Left ventricle myocardium inferior (tissue), 1 donor: ENCODE data around the gene SCAF8. TPM values are rescaled to one million over a fixed set of nuclear protein-coding genes. Genes with fewer than 3 reads are reported as not detected.
"Not testable (repeated sequence)": the region's sequence is repeated elsewhere in the genome, so short reads cannot be mapped to it uniquely, and the experiment has no call there.

Source experiments
- DNase-seq: peaks from one replicate; pipeline ENCODE4 v3.0.0-alpha.2; 2020
- H3K27ac ChIP-seq: fragments of 200-600 bp; replicated peaks from 2 replicates; pipeline ENCODE4 v1.8.0; 2021
- H3K27me3 ChIP-seq: fragments of 200-600 bp; 2 replicates; pipeline ENCODE4 v1.8.0; 2021; ENCODE audit warnings: low read depth
- H3K36me3 ChIP-seq: fragments of 200-600 bp; 2 replicates; pipeline ENCODE4 v1.8.0; 2021
- H3K4me1 ChIP-seq: fragments of 200-600 bp; 2 replicates; pipeline ENCODE4 v1.8.0; 2021
- H3K4me3 ChIP-seq: fragments of 200-600 bp; 2 replicates; pipeline ENCODE4 v1.8.0; 2021; ENCODE audit warnings: mild to moderate bottlenecking, moderate library complexity
- H3K9me3 ChIP-seq: fragments of 200-600 bp; replicated peaks from 2 replicates; pipeline ENCODE4 v1.8.0; 2021
- intact Hi-C: fragments of 100-400 bp; cut with micrococcal nuclease; formaldehyde crosslinking; loops from one replicate; pipeline ENCODE4 v1.11.0; 2022
- total RNA-seq: library from RNA; stranded (reverse); fragmentation: NEBNext Ultra II Directional; extraction: Animal tissue kit (Norgen Biotek cat#: 25700); gene quantifications from one replicate; pipeline ENCODE4 v1.2.1, GENCODE V29; 2021
- TF ChIP-seq, protein P1 (sequence below): fragments of 200-600 bp; IDR thresholded peaks from 2 replicates; pipeline ENCODE4 v1.8.0; 2021; ENCODE audit warnings: antibody characterized with exemption, mild to moderate bottlenecking, borderline replicate concordance
- donor health status: DM: no; HTN: yes; CAD: no; lungs with severe emphysema.

Gene SCAF8
- total RNA-seq, 1 donor from 2014 or later, result 54.2 TPM

DNA sequence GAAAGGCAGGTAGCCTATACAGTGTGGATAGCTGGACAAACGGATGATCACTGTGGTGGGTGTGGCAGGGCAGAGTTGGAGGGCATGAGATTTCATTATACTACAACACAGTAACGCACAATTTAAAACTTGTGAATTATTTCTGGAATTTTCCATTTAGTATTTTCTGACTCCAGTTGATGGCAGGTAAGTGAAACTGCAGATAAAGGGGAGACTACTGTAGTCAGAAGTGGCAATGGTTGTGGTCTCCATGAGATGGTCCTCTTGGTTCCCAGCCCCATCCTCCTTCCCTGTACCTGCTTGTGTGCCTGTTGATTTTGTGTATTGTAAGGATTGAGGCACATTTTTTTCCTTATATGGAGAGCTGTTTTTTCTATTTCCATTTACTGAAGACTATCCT lies 22.5 kb upstream of the SCAF8 start:
- no peaks in the 10 kb centered on the region for H3K27me3 ChIP-seq
- intact Hi-C loops, result no loop called here
- H3K4me1 ChIP-seq, result peaks cover 9% of the 10 kb centered on the region
- no peak overlapping the region for H3K27ac ChIP-seq
- H3K36me3 ChIP-seq, result no peaks in the 10 kb centered on the region
- DNase-seq, result no peak
- no peaks in the 10 kb centered on the region for H3K9me3 ChIP-seq
- TF ChIP-seq, protein P1, sequence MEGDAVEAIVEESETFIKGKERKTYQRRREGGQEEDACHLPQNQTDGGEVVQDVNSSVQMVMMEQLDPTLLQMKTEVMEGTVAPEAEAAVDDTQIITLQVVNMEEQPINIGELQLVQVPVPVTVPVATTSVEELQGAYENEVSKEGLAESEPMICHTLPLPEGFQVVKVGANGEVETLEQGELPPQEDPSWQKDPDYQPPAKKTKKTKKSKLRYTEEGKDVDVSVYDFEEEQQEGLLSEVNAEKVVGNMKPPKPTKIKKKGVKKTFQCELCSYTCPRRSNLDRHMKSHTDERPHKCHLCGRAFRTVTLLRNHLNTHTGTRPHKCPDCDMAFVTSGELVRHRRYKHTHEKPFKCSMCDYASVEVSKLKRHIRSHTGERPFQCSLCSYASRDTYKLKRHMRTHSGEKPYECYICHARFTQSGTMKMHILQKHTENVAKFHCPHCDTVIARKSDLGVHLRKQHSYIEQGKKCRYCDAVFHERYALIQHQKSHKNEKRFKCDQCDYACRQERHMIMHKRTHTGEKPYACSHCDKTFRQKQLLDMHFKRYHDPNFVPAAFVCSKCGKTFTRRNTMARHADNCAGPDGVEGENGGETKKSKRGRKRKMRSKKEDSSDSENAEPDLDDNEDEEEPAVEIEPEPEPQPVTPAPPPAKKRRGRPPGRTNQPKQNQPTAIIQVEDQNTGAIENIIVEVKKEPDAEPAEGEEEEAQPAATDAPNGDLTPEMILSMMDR, result no peak
- no peak overlapping the region for H3K4me3 ChIP-seq

DNA sequence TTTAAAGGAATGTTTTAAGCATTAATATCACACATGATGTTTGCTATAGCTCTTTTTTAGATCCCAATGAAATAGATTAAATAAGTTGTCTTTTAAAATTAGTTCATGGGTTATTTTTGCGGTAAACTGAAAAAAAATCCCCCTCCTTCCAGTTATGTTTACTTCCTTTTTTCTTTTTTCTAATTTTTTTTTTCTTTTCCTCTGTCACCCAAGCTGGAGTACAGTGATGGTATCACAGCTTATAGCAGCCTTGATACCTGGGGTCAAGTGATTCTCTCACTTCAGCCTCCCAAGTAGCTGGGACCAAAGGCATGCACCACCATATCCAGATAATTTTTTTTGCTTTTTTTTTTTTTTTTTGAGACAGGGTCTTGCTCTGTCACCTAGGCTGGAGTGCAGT lies 17.8 kb upstream of the SCAF8 start:
- Histone ChIP-seq H3K4me1 (peaks cover 9% of the 10 kb centered on the region), H3K27ac (no peak overlapping the region), H3K36me3 (no peaks in the 10 kb centered on the region), H3K27me3 (no peaks in the 10 kb centered on the region), H3K4me3 (no peak overlapping the region), H3K9me3 (peaks cover 15% of the 10 kb centered on the region)
- intact Hi-C loops, result no loop called here
- DNase-seq, result no peak
- TF ChIP-seq, protein P1, result no peak

DNA sequence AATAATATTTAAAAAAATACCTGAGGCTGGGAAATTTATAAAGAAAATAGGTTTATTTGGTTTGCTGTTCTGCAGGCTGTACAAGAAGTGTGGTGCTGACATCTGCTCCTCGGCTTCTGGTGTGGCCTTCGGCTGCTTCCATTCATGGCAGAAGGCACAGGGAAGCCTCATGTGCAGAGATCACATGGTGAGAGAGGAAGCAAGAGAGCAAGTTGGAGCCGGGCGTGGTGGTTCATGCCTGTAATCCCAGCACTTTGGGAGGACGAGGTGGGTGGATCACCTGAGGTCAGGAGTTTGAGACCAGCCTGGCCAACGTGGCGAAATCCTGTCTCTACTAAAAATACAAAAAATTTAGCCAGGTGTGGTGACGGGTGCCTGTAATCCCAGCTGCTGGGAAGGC lies 16.9 kb upstream of the SCAF8 start:
- DNase-seq, H3K27ac ChIP-seq, H3K4me1 ChIP-seq, intact Hi-C loops, H3K36me3 ChIP-seq, H3K27me3 ChIP-seq, H3K4me3 ChIP-seq: not testable (repeated sequence)
- H3K9me3 ChIP-seq, result peaks cover 15% of the 10 kb centered on the region

DNA sequence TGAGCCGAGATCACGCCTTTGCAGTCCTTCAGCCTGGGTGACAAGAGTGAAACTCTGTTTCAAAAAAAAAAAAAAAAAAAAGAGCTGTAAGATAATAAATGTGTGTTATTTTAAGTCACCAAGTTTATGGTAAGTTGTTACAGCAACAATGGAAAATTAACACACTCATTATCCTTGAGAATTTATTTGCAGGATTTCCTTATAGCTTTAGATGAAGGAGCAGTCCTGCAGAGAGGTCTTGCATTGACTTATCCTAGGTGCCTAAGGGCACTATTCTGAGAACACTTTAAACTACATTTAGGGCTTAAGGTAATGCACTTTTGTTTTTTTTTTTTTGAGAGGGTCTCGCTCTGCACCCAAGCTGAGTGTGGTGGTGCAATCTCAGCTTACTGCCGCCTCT lies 13.8 kb upstream of the SCAF8 start:
- no peak overlapping the region for H3K27ac ChIP-seq
- peaks cover 15% of the 10 kb centered on the region for H3K9me3 ChIP-seq
- H3K4me3 ChIP-seq, result no peak overlapping the region
- H3K4me1 ChIP-seq, result no peaks in the 10 kb centered on the region
- TF ChIP-seq, protein P1, result no peak
- H3K27me3 ChIP-seq, result no peaks in the 10 kb centered on the region
- H3K36me3 ChIP-seq, result no peaks in the 10 kb centered on the region
- DNase-seq, result no peak
- intact Hi-C loops, result no loop called here

DNA sequence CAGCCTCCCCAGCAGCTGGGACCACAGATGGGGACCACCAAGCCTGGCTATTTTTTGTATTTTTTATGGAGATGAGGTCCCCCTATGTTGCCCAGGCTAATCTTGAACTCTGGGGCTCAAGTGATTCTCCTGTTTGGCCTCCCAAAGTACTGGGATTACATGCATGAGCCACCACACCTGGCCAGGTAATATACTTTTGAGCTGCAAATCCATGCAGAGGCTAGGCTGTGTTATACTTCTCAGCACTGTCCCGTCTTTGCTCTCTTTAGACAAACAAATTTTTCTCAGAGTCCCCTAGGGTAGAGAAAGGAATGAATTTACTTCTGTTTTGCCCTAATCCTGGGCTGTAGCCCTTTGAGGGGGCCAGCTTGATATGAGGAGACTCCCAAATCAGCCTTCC lies 13.4 kb upstream of the SCAF8 start:
- Histone ChIP-seq H3K36me3 (no peaks in the 10 kb centered on the region), H3K9me3 (peaks cover 15% of the 10 kb centered on the region), H3K27me3 (no peaks in the 10 kb centered on the region), H3K4me3 (no peak overlapping the region), H3K4me1 (no peaks in the 10 kb centered on the region), H3K27ac (no peak overlapping the region)
- TF ChIP-seq, protein P1, result no peak
- intact Hi-C loops, result no loop called here
- no peak for DNase-seq

DNA sequence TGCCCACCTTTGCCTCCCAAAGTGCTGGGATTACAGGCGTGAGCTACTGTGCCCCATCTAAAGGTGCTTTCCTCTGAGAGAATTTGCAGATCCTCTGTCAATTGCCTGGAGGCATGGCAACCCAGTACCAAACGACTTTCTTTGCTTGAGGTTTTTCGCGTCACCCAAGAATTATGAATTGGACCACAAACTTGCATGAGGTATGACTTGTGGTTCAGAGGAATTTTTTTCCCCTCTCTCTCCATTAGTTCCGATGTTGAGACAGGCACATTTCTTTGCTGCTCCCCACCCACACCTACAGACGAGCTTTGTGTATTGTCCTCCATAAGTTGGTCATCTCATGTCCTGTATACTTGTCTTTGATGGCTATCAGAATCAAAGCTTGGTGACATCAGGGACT lies 11.8 kb upstream of the SCAF8 start:
- no peaks in the 10 kb centered on the region for H3K36me3 ChIP-seq

More for the DNA sequence above, 11.8 kb upstream of the SCAF8 start:
- TF ChIP-seq, protein P1, result no peak
- Histone ChIP-seq H3K4me3 (no peak overlapping the region), H3K27me3 (no peaks in the 10 kb centered on the region), H3K4me1 (no peaks in the 10 kb centered on the region), H3K9me3 (peaks cover 15% of the 10 kb centered on the region), H3K27ac (no peak overlapping the region)
- no peak for DNase-seq
- intact Hi-C loops, result no loop called here
